GM18502 (cell line): ENCODE results near the gene MEOX1.

Source experiments
- ATAC-seq: cut with Tn5 transposase; IDR thresholded peaks from one replicate; pipeline ENCODE4 v1.9.1; 2021; ENCODE audit warnings: mild to moderate bottlenecking; ENCODE audit not compliant: unreplicated experiment, poor library complexity

Gene MEOX1

GRCh38 chr17:43660816-43661493 lies 767 bp downstream of the MEOX1 start:
- ATAC-seq: no peak

DNA sequence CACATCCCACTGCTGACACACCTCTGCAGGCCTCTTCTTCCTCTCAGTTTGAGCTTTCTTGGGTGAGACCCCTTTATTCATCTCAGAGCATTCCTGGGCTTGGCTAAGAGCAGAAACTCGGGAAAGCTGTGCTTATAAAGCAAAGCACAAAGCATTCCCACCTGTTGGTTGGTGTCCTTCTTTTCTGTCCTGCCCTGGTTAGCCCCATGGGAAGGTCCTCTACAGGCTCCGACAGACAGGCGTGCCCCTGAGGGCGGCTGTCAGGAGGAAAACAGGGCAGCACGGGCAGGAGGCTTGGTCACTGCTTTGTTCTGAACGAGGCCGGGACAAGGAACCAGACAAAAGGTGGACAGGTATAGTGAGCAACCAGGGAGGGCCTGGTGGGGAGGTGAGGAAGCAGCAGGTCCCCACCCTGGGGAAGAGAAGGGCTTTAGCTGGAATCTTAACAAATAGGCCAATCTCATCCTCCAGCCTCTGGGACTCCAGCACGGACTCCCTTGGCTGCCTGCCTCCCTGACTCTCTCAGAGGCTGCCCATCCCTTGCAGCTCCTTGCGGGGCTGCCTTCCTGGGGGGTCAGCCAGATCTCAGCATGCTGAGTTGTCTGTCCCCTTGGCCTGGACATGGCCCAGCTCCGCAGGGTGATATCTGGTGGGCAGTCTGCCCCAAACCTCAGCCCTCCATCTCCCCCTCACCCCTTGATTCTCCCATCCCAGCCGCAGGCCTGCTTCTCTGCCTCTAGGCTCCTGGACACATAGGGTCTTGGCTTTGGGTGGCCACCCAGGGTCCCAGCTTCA lies 1.7 kb downstream of the MEOX1 start:
- no peak for ATAC-seq

DNA sequence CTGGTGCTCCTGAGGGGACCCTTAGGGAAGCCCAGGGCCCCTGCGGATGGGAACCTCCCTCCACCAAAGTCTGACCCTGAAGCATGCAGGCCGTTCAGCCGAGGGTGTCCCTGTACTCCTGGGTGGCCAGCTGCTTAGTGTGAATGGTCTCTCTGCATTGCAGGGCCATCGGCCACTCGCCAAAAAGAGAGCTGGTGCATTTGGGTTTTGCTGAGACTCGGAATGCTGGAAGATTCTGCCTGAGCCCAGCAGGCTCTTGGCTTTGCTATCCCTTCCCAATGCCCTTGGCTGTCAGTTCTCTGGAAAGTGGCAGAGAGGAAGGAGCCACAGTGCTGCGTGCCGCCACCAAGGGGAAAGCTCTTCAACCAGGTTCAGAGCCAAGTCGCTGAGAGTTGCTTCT lies 2.8 kb downstream of the MEOX1 start:
- ATAC-seq: no peak

DNA sequence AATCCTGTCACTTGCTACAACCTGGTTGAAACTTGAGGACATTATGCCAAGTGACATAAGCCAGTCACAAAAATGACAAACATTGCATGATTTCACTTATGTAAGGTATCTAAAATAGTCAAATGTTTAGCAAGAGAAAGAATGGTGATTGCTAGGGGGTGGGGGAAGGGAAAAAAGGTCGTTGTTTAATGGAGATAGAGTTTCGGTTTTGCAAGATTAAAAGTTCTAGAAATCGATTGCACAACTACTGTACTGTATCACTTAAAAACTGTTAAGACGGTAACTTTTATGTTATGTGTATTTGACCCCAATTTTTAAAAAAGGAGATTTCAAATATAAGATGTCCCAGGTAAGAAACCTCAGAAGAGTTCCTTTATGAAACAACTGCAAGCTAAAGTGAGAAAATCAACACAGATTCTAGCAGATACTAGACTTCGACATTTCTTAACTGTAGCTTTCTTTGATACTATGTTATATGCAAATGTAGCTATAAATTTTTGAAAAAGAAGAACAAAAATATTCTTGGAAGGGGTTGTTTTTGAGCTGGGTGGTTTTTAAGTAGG lies 5.9 kb downstream of the MEOX1 start:
- no peak for ATAC-seq

GRCh38 chr17:43652124-43652480 lies 9.6 kb downstream of the MEOX1 start:
- no peak for ATAC-seq

- no peak for ATAC-seq
Observed at GRCh38 chr17:43650471-43650870, 11.3 kb downstream of the MEOX1 start.

GRCh38 chr17:43648916-43649315 lies 12.8 kb downstream of the MEOX1 start:
- no peak for ATAC-seq

GRCh38 chr17:43645765-43646481 lies 15.8 kb downstream of the MEOX1 start:
- ATAC-seq: no peak

DNA sequence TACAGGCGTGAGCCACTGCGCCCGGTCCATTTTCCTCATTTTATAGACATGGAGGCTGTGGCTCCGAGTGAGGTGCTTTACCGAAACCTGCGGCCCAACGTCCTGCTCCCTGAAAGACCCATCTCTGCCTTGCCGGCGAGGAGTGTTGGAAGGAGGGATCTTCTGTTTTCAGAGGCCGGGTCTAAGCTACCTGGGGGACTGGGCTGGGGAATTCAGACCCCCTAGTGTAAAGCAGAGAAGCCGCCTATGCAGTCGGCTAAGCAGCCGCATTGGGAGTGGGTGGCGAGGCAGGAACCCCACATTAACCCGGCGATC lies 16.3 kb downstream of the MEOX1 start:
- ATAC-seq: no peak

DNA sequence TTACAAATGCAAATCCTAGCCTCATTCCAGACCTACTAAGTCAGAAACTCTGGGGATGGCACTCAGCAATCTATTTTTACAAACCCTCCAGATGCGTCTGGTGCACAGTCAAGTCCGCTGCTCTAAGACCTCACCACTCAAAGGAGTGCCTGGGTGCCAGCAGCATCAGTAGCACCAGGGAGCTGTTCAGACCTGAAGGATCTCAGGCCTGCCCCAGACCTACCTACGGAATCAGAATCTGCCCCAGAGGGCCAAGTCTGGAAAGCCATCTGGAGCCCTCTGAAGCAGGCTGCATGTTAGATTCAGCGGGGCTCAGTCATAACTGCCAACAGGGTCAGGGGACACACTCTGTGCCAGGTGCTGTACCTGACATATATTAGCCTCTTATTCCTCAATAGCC lies 17.6 kb downstream of the MEOX1 start:
- no peak for ATAC-seq

- no peak for ATAC-seq
Observed at GRCh38 chr17:43641416-43641815, 20.3 kb downstream of the MEOX1 start.

DNA sequence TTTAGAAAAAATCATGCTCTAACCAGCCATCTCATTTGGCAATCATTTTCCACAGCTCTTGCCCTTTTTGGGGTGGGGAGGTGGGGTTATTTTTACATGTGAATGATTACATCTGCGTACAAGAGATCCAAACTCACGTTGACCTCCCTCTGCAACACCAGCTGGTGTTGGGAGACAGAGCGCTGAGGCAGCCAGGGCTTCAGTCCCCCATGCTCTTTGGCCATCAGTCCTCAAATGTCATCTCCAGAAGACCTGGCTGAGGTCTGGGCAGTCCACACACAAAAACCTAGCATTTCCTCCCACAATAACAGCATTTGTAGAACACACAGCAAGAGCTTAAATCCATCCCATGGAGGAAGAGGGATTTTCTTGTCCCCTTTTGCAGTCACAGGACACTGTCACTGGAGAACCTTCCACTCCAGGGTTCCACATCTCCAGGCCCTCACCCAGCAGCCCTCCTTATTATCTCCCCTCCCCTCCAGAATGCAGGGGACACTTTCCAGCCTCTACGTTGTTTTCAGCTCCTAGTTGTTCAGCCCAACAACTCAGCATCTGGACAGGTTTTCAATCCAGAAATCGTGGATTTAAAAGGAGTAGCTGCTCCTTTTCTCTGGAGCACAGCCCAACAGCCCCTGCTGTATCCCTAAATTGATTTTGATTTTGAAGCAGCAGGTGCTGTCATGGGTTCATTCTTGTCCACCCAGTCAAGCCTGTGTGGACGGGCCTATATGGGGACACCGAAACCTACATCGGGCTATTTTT lies 21.1 kb downstream of the MEOX1 start:
- no peak for ATAC-seq

- no peak for ATAC-seq
Observed at GRCh38 chr17:43637563-43638323, 24.0 kb downstream of the MEOX1 start.

DNA sequence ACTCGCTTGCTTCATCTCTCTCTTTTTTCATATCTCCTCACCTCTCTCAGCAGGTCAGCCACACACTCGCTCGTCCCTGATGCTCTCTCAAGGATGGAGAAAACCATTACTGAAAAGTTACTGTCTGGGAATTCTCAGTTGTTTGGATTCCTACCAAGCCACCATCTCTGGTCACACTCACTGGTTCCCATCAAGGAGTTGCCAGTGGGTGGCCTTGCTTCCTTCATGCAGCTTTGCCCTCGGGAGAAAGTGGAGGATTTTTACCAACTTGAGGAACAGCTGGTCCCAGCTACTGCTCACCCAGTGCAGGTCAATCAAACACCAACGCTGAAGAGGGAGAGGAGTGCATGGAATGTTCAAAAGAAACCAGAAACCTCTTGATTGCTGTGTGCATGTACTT lies 25.3 kb downstream of the MEOX1 start:
- no peak for ATAC-seq

DNA sequence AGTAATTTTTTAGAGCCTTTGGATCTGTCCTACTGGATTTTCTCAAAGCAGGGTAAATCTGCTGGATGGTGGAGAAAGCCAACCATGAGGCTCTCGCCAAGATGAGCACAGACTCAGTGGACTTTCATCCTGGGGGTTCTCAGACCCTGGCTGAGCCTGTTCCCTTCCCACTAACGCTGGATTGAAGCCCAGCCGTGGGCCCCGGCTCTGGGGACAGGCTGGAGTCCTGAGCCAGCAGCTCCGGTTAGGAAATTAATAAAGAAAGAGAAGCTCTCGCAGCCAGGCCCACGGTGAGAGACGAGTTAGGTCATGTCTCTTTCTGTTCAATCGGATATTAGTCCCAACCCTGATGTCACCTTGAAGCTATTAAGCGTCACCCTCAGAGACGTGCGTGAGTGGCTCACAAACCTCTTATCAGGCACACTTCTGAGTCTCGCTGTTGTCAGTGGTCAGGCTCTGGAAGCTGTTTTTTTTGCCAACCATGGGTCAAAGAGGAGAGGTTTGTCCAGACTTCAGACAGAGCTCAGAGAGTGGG lies 27.1 kb downstream of the MEOX1 start:
- no peak for ATAC-seq

- no peak for ATAC-seq
Observed at GRCh38 chr17:43632221-43632620, 29.5 kb downstream of the MEOX1 start.

DNA sequence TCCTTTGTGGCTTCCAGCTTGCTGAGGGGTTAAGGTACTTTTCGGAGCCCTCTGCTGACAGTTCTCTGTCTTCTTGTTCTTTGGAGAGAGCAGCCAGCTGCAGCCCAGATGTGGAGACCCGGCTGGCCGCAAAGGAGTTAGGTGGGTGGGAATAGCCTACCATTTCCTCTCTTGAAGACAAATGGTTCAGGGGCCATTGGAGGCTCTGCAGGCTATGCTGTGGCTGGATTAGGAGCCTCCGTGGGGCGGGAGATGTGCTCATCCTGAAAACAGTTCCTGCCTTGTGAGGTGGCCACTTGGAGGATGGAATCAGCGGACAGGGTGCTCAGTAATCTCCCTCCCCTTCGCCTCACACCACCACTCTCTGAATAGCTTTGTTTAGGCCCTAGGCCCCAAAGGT lies 30.3 kb downstream of the MEOX1 start:
- no peak for ATAC-seq

DNA sequence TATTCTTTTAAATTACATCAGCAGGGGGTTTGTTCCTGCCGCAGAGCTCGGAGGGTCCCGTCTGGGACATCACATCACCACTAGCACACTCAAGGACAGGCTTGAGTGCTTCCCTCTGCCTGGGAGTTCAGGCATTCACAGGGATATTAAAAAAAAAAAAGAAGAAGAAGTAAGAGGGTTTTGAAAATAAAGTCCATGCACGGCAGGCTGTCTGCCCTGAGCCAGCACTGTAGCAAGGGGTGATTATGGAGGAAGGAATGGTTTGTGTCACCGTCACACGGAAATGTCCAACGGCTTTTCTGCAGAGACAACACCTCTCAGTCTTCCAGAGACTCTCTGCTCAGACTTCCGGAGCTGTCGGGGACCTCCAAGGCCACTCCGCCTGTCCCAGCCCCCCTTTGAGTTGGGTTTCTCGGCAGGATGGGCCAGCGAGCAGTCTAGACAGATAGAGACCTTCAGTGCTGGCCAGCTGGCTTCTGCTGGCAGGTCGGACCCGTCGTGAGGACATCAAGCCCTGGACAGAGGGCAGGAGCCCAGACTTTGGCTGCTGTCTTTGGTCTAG lies 33.6 kb downstream of the MEOX1 start:
- no peak for ATAC-seq

DNA sequence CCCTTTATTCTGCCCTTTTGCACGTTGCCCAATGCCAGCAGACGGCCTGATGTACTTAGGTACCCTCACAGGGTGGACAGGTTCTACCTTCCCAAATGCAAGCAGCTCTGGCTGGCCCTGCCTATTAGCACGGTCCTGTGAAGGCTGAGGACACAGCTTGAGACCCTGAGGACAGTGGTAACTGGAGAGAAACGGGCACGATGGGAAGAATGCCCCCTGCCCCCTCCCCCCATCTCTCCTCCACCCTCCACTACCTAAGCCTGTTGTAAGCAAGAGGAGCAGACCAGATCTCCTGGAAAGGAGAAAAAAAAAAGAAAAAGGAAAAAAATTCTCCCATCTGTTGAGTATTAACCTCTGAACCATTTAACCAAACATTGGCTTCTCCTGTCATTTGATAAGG lies 34.1 kb downstream of the MEOX1 start:
- ATAC-seq: no peak
